WTC11 (cell line): ENCODE measurements around the gene ADARB2. TPM values are rescaled to one million over a fixed set of nuclear protein-coding genes. Genes with fewer than 3 reads are reported as not detected.

Source experiments
- ATAC-seq: fragments of 200-7000 bp; cut with Tn5 transposase; 2 replicates; pipeline ENCODE4 v1.10.0; 2021; ENCODE audit warnings: mild to moderate bottlenecking, moderate library complexity
- CTCF ChIA-PET: fragments of 300-600 bp; sonication (Branson Sonifier 250); formaldehyde crosslinking; loops from one replicate; lab custom pipeline; 2021; ENCODE audit warnings: antibody characterized with exemption; lab: Charles Lee
- POLR2A ChIA-PET: fragments of 350-600 bp; sonication (Branson Sonifier 250); formaldehyde crosslinking; loops from one replicate; lab custom pipeline; 2021; ENCODE audit warnings: antibody characterized with exemption; lab: Charles Lee
- DNase-seq: peaks from one replicate; pipeline ENCODE4 v3.0.0; 2021; ENCODE audit warnings: low spot score
- H3K27ac Mint-ChIP-seq: 2 replicates; pipeline ENCODE4 v1.8.0; 2021; ENCODE audit warnings: mixed read lengths
- H3K27me3 Mint-ChIP-seq: 2 replicates; pipeline ENCODE4 v1.8.0; 2021; ENCODE audit warnings: low read depth, mild to moderate bottlenecking, moderate library complexity, mixed read lengths
- H3K36me3 Mint-ChIP-seq: 2 replicates; pipeline ENCODE4 v1.8.0; 2021; ENCODE audit warnings: mixed read lengths
- H3K4me1 Mint-ChIP-seq: 2 replicates; pipeline ENCODE4 v1.8.0; 2022; ENCODE audit warnings: mixed read lengths
- H3K4me3 Mint-ChIP-seq: 2 replicates; pipeline ENCODE4 v1.8.0; 2021; ENCODE audit warnings: mild to moderate bottlenecking, moderate library complexity, mixed read lengths
- H3K9me3 Mint-ChIP-seq: 2 replicates; pipeline ENCODE4 v1.8.0; 2021; ENCODE audit warnings: mixed read lengths
- FOXJ3 ChIP-seq: sonication (generic); formaldehyde crosslinking; IDR thresholded peaks from 2 replicates; pipeline ENCODE4 v1.9.0; 2021; ENCODE audit warnings: missing genetic modification reagents, mild to moderate bottlenecking, borderline replicate concordance
- GRHL2 ChIP-seq: fragments of 250-450 bp; sonication (Bioruptor Pico); IDR thresholded peaks from 2 replicates; pipeline ENCODE4 v1.8.0; 2022; ENCODE audit warnings: mild to moderate bottlenecking, moderate library complexity; ENCODE audit not compliant: insufficient replicate concordance, severe bottlenecking
- JAZF1 ChIP-seq: fragments of 250-450 bp; sonication (Bioruptor Pico); IDR thresholded peaks from 2 replicates; pipeline ENCODE4 v1.9.0; 2021; ENCODE audit warnings: moderate library complexity, mild to moderate bottlenecking, inconsistent platforms
- NFE2L1 ChIP-seq: sonication (generic); formaldehyde crosslinking; IDR thresholded peaks from 2 replicates; pipeline ENCODE4 v1.8.1; 2023; ENCODE audit warnings: missing genetic modification reagents
- TCF7 ChIP-seq: sonication (generic); formaldehyde crosslinking; IDR thresholded peaks from 2 replicates; pipeline ENCODE4 v1.8.0; 2022; ENCODE audit warnings: mild to moderate bottlenecking, low read depth, missing genetic modification reagents, moderate library complexity
- ZNF219 ChIP-seq: sonication (generic); formaldehyde crosslinking; IDR thresholded peaks from 2 replicates; pipeline ENCODE4 v1.8.0; 2023; ENCODE audit warnings: missing genetic modification reagents, mild to moderate bottlenecking, borderline replicate concordance
- ZNF396 ChIP-seq: fragments of 250-450 bp; sonication (Bioruptor Pico); IDR thresholded peaks from 2 replicates; pipeline ENCODE4 v1.8.0; 2021; ENCODE audit warnings: mild to moderate bottlenecking, moderate library complexity, borderline replicate concordance
- total RNA-seq: library from RNA; stranded (reverse); gene quantifications from 3 replicates; pipeline ENCODE4 v1.2.3, GENCODE V29; 2021
- TF ChIP-seq, protein P1 (sequence below): sonication (generic); formaldehyde crosslinking; conservative IDR thresholded peaks from 2 replicates; pipeline ENCODE4 v1.8.1; 2022; ENCODE audit warnings: mild to moderate bottlenecking, missing genetic modification reagents
- TF ChIP-seq, protein P2 (sequence below): sonication (generic); formaldehyde crosslinking; IDR thresholded peaks from 2 replicates; pipeline ENCODE4 v1.8.1; 2023; ENCODE audit warnings: mild to moderate bottlenecking, missing genetic modification reagents, borderline replicate concordance
- TF ChIP-seq, protein P3 (sequence below): sonication (generic); formaldehyde crosslinking; IDR thresholded peaks from 2 replicates; pipeline ENCODE4 v1.8.1; 2022; ENCODE audit warnings: mild to moderate bottlenecking, moderate library complexity, missing genetic modification reagents
- TF ChIP-seq, protein P4 (sequence below): sonication (generic); formaldehyde crosslinking; IDR thresholded peaks from 2 replicates; pipeline ENCODE4 v1.8.0; 2023; ENCODE audit warnings: missing genetic modification reagents
- TF ChIP-seq, protein P5 (sequence below): fragments of 250-450 bp; sonication (Bioruptor Pico); conservative IDR thresholded peaks from 2 replicates; pipeline ENCODE4 v1.9.0; 2021; ENCODE audit warnings: mild to moderate bottlenecking
- TF ChIP-seq, protein P6 (sequence below): sonication (generic); formaldehyde crosslinking; IDR thresholded peaks from 2 replicates; pipeline ENCODE4 v1.8.1; 2022; ENCODE audit warnings: low read depth, mild to moderate bottlenecking, moderate library complexity, missing genetic modification reagents, borderline replicate concordance

Gene ADARB2
- total RNA-seq, 1 experiment from 2014 or later, result 3.7 TPM

DNA sequence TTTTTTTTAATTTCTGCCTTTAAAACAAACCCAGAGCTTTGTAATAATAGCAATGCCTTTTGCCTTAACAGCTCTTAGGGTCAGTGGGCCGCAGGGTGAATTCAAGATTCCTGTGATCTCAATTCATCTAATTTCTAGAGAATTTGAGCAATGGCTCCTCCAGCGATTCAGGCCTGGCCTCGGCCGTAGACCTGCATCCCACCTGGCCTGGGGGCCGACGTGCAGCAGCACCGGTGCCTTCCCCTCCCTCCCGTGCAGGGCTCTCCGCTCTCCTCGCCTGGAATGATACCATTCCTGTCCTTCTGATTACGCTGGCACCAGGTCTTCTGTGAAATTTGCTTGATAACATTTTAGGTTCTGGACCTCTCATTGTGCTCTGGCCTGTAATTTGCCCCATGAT is 172.5 kb downstream of the ADARB2 start:
- ChIA-PET POLR2A (no interaction called here), CTCF (no interaction called here)
- ATAC-seq (no peak), DNase-seq (no peak)
- Mint-ChIP-seq H3K27me3 (peaks cover 6% of the 10 kb centered on the region; the same call in 1 of the 2 replicates), H3K9me3 (no peaks in the 10 kb centered on the region), H3K4me3 (no peak overlapping the region), H3K36me3 (no peaks in the 10 kb centered on the region), H3K27ac (no peak overlapping the region), H3K4me1 (no peaks in the 10 kb centered on the region)
- TF ChIP-seq, protein P1, sequence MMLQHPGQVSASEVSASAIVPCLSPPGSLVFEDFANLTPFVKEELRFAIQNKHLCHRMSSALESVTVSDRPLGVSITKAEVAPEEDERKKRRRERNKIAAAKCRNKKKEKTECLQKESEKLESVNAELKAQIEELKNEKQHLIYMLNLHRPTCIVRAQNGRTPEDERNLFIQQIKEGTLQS (CRISPR knock-in tag), result no peak
- TF ChIP-seq JAZF1 (CRISPR knock-in tag) (no peak), ZNF396 (CRISPR knock-in tag) (no peak)

DNA sequence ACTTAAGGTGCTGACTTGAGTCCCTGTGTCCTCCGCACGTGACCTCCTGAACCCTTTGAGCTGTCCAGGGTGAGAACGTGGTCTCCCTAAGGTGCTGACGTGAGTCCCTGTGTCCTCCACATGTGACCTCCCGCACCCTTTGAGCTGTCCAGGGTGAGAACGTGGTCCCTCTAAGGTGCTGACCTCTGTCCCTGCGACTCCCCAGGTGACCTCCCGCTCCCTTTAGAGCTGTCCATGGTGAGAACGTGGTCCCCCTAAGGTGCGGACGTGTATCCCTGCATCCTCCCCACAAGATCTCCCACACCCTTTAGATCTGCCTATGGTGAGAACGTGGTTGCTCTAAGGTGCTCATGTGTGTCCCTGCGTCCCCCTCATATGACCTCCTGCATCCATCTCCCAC is 174.3 kb downstream of the ADARB2 start:
- Mint-ChIP-seq H3K4me3 (no peak overlapping the region), H3K27ac (no peak overlapping the region), H3K9me3 (no peaks in the 10 kb centered on the region), H3K4me1 (no peaks in the 10 kb centered on the region), H3K36me3 (no peaks in the 10 kb centered on the region), H3K27me3 (peaks cover 6% of the 10 kb centered on the region)
- DNase-seq, result no peak
- POLR2A ChIA-PET, result no interaction called here
- TF ChIP-seq TCF7 (CRISPR knock-in tag) (no peak), ZNF219 (no peak), GRHL2 (CRISPR knock-in tag) (no peak), ZNF396 (CRISPR knock-in tag) (no peak), NFE2L1 (CRISPR knock-in tag) (no peak), FOXJ3 (CRISPR knock-in tag) (no peak)
- TF ChIP-seq, protein P2, sequence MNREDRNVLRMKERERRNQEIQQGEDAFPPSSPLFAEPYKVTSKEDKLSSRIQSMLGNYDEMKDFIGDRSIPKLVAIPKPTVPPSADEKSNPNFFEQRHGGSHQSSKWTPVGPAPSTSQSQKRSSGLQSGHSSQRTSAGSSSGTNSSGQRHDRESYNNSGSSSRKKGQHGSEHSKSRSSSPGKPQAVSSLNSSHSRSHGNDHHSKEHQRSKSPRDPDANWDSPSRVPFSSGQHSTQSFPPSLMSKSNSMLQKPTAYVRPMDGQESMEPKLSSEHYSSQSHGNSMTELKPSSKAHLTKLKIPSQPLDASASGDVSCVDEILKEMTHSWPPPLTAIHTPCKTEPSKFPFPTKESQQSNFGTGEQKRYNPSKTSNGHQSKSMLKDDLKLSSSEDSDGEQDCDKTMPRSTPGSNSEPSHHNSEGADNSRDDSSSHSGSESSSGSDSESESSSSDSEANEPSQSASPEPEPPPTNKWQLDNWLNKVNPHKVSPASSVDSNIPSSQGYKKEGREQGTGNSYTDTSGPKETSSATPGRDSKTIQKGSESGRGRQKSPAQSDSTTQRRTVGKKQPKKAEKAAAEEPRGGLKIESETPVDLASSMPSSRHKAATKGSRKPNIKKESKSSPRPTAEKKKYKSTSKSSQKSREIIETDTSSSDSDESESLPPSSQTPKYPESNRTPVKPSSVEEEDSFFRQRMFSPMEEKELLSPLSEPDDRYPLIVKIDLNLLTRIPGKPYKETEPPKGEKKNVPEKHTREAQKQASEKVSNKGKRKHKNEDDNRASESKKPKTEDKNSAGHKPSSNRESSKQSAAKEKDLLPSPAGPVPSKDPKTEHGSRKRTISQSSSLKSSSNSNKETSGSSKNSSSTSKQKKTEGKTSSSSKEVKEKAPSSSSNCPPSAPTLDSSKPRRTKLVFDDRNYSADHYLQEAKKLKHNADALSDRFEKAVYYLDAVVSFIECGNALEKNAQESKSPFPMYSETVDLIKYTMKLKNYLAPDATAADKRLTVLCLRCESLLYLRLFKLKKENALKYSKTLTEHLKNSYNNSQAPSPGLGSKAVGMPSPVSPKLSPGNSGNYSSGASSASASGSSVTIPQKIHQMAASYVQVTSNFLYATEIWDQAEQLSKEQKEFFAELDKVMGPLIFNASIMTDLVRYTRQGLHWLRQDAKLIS (CRISPR knock-in tag), result no peak
- TF ChIP-seq, protein P3, sequence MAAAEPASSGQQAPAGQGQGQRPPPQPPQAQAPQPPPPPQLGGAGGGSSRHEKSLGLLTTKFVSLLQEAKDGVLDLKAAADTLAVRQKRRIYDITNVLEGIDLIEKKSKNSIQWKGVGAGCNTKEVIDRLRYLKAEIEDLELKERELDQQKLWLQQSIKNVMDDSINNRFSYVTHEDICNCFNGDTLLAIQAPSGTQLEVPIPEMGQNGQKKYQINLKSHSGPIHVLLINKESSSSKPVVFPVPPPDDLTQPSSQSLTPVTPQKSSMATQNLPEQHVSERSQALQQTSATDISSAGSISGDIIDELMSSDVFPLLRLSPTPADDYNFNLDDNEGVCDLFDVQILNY (CRISPR knock-in tag), result no peak
- TF ChIP-seq, protein P4, sequence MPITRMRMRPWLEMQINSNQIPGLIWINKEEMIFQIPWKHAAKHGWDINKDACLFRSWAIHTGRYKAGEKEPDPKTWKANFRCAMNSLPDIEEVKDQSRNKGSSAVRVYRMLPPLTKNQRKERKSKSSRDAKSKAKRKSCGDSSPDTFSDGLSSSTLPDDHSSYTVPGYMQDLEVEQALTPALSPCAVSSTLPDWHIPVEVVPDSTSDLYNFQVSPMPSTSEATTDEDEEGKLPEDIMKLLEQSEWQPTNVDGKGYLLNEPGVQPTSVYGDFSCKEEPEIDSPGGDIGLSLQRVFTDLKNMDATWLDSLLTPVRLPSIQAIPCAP (CRISPR knock-in tag), result no peak
- TF ChIP-seq, protein P5, sequence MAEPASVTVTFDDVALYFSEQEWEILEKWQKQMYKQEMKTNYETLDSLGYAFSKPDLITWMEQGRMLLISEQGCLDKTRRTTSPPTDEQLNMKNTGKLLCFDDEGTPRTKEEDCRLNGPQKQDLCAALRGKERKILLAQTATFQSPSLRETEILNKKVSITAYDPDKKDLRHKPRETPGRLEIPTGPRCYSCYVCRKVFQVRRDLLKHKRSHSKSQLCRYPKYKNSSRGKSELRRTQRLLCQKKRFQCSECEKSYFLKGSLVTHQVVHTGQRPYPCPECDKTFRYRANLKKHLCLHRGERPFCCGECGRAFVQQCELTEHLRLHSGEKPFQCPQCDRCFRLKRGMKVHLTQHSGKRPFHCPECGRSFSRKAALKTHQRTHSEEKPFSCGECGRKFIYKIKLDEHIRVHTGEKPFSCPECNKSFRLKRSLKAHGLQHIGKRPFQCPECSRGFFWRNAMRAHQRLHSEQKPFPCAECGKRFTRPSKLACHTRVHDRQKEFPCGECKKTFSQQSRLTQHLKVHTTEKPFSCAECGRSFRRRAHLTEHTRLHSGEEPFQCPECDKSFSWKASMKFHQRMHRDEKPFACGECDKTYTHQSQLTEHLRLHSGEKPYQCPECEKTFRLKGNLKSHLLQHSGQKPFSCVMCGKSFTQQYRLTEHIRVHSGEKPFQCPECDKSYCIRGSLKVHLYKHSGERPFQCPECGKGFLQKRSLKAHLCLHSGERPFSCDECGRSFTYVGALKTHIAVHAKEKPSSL, result no peak
- TF ChIP-seq, protein P6, sequence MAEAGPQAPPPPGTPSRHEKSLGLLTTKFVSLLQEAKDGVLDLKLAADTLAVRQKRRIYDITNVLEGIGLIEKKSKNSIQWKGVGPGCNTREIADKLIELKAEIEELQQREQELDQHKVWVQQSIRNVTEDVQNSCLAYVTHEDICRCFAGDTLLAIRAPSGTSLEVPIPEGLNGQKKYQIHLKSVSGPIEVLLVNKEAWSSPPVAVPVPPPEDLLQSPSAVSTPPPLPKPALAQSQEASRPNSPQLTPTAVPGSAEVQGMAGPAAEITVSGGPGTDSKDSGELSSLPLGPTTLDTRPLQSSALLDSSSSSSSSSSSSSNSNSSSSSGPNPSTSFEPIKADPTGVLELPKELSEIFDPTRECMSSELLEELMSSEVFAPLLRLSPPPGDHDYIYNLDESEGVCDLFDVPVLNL, result no peak
- CTCF ChIA-PET, result interaction anchor here (0.9 kb wide), 2 partner anchors 11 to 159 kb away, joined by 3 to 4 read pairs; no protein-coding TSS in a partner anchor
- ATAC-seq, result no peak
